K562 (cell line): ENCODE measurements around the gene KIF19. TPM values are rescaled to one million over a fixed set of nuclear protein-coding genes. Genes with fewer than 3 reads are reported as not detected.

Experiments
- BRF1 ChIP-seq: IDR thresholded peaks from 3 replicates; pipeline ENCODE4 v1.6.1; 2011; ENCODE audit warnings: borderline replicate concordance, mild to moderate bottlenecking; ENCODE audit not compliant: insufficient read length; ENCODE audit errors: extremely low read depth
- CAMTA2 ChIP-seq: fragments of 250-450 bp; sonication (Bioruptor Pico); conservative IDR thresholded peaks from 2 replicates; pipeline ENCODE4 v1.5.1; 2022
- ETV6 ChIP-seq, 3 experiments: fragments of 150-350 bp in 1 of 3; sonication (generic) in 1 of 3; formaldehyde crosslinking in 1 of 3; IDR thresholded peaks; 2 replicates each; pipeline versions ENCODE4 v1.6.1 to v1.8.0; 2014 to 2022; ENCODE audit warnings: borderline replicate concordance in 2 of 3, low read depth in 2 of 3, antibody characterized with exemption in 1 of 3, low read length in 1 of 3, mild to moderate bottlenecking in 1 of 3, missing genetic modification reagents in 1 of 3
- NFYB ChIP-seq: IDR thresholded peaks from 2 replicates; pipeline ENCODE4 v1.6.1; 2011; ENCODE audit warnings: mild to moderate bottlenecking, moderate library complexity; ENCODE audit not compliant: insufficient read length; ENCODE audit errors: extremely low read depth
- PHTF2 ChIP-seq: fragments of 250-450 bp; sonication (Bioruptor Pico); IDR thresholded peaks from 2 replicates; pipeline ENCODE4 v1.5.0; 2021; ENCODE audit warnings: mild to moderate bottlenecking
- WHSC1 ChIP-seq: IDR thresholded peaks from one replicate; pipeline ENCODE4 v1.6.1; 2012; ENCODE audit warnings: low read length, control low read depth, inconsistent platforms
- YBX1 ChIP-seq: fragments of 450-650 bp; IDR thresholded peaks from 2 replicates; pipeline ENCODE4 v1.7.1; 2016; ENCODE audit warnings: mild to moderate bottlenecking
- ZBTB8A ChIP-seq: fragments of 450-650 bp; IDR thresholded peaks from 2 replicates; pipeline ENCODE4 v1.6.1; 2018; ENCODE audit warnings: mild to moderate bottlenecking, moderate library complexity; ENCODE audit not compliant: partially characterized antibody
- ZNF253 ChIP-seq: fragments of 250-450 bp; sonication (Bioruptor Pico); conservative IDR thresholded peaks from 2 replicates; pipeline ENCODE4 v1.6.1; 2021; ENCODE audit warnings: mild to moderate bottlenecking
- ZNF311 ChIP-seq: fragments of 250-450 bp; sonication (Bioruptor Pico); IDR thresholded peaks from 2 replicates; pipeline ENCODE4 v1.4.0; 2020; ENCODE audit warnings: mild to moderate bottlenecking, moderate library complexity
- ZNF699 ChIP-seq: fragments of 250-450 bp; sonication (Bioruptor Pico); IDR thresholded peaks from 2 replicates; pipeline ENCODE4 v1.8.0; 2021; ENCODE audit warnings: mild to moderate bottlenecking, moderate library complexity; ENCODE audit not compliant: insufficient replicate concordance
- polyA plus RNA-seq, 8 experiments: library from polyadenylated mRNA; depleted of rRNA in 4 of 8; stranded (reverse) in 5 of 8; unstranded in 3 of 8; fragments of >200 nt; fragmentation: Nextera tagmentation in 2 of 8; fragmentation: Illumina TruSeq in 1 of 8; extraction: Ambion mirVana in 2 of 8; extraction: Trizol in 1 of 8; gene quantifications; 2 replicates each; pipeline versions ENCODE4 v1.2.1 to v1.2.3, GENCODE V29; 2011 to 2014; ENCODE audit warnings: inconsistent platforms in 1 of 8, missing spikeins in 1 of 8
- total RNA-seq, 7 experiments: library from RNA; depleted of rRNA in 6 of 7; stranded (reverse); fragments of >200 nt in 6 of 7; fragmentation: Illumina TruSeq in 2 of 7; extraction: Trizol in 2 of 7; gene quantifications; 2 replicates each; pipeline versions ENCODE4 v1.2.1 to v1.2.3, GENCODE V29; 2011 to 2021; ENCODE audit warnings: low replicate concordance in 1 of 7
- TF ChIP-seq, protein P1 (sequence below): fragments of 450-650 bp; IDR thresholded peaks from 2 replicates; pipeline ENCODE4 v1.6.1; 2016; ENCODE audit warnings: missing biosample characterization, missing genetic modification characterization
- TF ChIP-seq, protein P2 (sequence below): fragments of 250-450 bp; sonication (Bioruptor Pico); IDR thresholded peaks from 2 replicates; pipeline ENCODE4 v1.6.1; 2021; ENCODE audit warnings: mild to moderate bottlenecking
- TF ChIP-seq, protein P3 (sequence below), 3 experiments: IDR thresholded peaks in 2 of 3; conservative IDR thresholded peaks in 1 of 3; 2 replicates each; pipeline ENCODE4 v1.5.1; 2011 to 2012; ENCODE audit warnings: low read length in 3 of 3, mild to moderate bottlenecking in 3 of 3, control low read depth in 2 of 3, improper control_type of control experiment in 1 of 3, inconsistent platforms in 1 of 3, low read depth in 1 of 3, mixed read lengths in 1 of 3, moderate library complexity in 1 of 3; ENCODE audit not compliant: insufficient read depth in 2 of 3
- TF ChIP-seq, protein P4 (sequence below): fragments of 250-450 bp; sonication (Bioruptor Pico); IDR thresholded peaks from 2 replicates; pipeline ENCODE4 v1.8.0; 2021; ENCODE audit warnings: moderate library complexity, mild to moderate bottlenecking, inconsistent platforms
- TF ChIP-seq, protein P5 (sequence below): fragments of 250-450 bp; sonication (Bioruptor Pico); IDR thresholded peaks from 2 replicates; pipeline ENCODE4 v1.5.0; 2021
- TF ChIP-seq, protein P6 (sequence below): fragments of 450-650 bp; IDR thresholded peaks from 2 replicates; pipeline ENCODE4 v1.6.1; 2016; ENCODE audit warnings: low read depth, mild to moderate bottlenecking, moderate library complexity
- TF ChIP-seq, protein P7 (sequence below): fragments of 250-450 bp; sonication (Bioruptor Pico); IDR thresholded peaks from 2 replicates; pipeline ENCODE4 v1.8.0; 2022; ENCODE audit warnings: inconsistent platforms, mild to moderate bottlenecking, moderate library complexity, borderline replicate concordance
- TF ChIP-seq, protein P8 (sequence below): fragments of 250-450 bp; sonication (Bioruptor Pico); IDR thresholded peaks from 2 replicates; pipeline ENCODE4 v1.8.0; 2021; ENCODE audit warnings: moderate library complexity, mild to moderate bottlenecking, inconsistent platforms

Gene KIF19
- total and polyA plus RNA-seq, 9 of the 15 experiments (the other 6 are each of a cell fraction or from before 2014, with no cell fraction given): 0.10 TPM; not detected in 8

DNA sequence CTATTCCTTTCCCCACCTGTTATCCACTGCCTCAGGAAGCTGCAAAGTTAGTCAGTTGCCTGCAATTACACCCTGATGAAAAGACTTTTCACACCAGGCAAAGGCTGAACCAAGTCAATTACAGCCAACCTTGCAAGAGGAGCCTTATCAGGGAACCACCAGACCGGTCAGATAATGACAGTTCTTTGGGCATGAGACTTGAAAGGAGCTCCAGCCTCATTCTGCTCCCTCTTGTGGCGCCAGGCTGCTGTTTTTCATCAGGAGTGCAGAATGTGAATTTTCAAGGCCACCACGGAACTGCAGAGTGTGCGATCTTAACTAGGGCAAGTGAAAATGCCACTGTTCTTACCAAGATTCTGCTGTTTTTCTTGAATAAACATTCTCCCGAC, 29.5 kb upstream of the KIF19 start (continued):
- no peak for TF ChIP-seq ZNF699 (CRISPR knock-in tag)
- no peak for TF ChIP-seq NFYB
- no peak for TF ChIP-seq ZBTB8A
- TF ChIP-seq, protein P1, sequence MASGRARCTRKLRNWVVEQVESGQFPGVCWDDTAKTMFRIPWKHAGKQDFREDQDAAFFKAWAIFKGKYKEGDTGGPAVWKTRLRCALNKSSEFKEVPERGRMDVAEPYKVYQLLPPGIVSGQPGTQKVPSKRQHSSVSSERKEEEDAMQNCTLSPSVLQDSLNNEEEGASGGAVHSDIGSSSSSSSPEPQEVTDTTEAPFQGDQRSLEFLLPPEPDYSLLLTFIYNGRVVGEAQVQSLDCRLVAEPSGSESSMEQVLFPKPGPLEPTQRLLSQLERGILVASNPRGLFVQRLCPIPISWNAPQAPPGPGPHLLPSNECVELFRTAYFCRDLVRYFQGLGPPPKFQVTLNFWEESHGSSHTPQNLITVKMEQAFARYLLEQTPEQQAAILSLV (tag): no peak
- TF ChIP-seq CAMTA2 (CRISPR knock-in tag): no peak
- no peak for TF ChIP-seq BRF1
- no peak for TF ChIP-seq ZNF253 (CRISPR knock-in tag)
- TF ChIP-seq PHTF2 (CRISPR knock-in tag): no peak
- TF ChIP-seq, protein P2, sequence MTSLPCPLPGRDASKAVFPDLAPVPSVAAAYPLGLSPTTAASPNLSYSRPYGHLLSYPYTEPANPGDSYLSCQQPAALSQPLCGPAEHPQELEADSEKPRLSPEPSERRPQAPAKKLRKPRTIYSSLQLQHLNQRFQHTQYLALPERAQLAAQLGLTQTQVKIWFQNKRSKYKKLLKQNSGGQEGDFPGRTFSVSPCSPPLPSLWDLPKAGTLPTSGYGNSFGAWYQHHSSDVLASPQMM: no peak
- TF ChIP-seq YBX1: no peak
- no peak for TF ChIP-seq ETV6 (IDR thresholded peaks at IDR 0.05; ENCODE audit: borderline replicate concordance in 1 of 2, low read depth in 2 of 2, low read length in 1 of 2)
- no peak for TF ChIP-seq ETV6 (CRISPR knock-in tag; IDR thresholded peaks at IDR 0.05; ENCODE audit: borderline replicate concordance)
- TF ChIP-seq WHSC1: no peak
- TF ChIP-seq, protein P3, sequence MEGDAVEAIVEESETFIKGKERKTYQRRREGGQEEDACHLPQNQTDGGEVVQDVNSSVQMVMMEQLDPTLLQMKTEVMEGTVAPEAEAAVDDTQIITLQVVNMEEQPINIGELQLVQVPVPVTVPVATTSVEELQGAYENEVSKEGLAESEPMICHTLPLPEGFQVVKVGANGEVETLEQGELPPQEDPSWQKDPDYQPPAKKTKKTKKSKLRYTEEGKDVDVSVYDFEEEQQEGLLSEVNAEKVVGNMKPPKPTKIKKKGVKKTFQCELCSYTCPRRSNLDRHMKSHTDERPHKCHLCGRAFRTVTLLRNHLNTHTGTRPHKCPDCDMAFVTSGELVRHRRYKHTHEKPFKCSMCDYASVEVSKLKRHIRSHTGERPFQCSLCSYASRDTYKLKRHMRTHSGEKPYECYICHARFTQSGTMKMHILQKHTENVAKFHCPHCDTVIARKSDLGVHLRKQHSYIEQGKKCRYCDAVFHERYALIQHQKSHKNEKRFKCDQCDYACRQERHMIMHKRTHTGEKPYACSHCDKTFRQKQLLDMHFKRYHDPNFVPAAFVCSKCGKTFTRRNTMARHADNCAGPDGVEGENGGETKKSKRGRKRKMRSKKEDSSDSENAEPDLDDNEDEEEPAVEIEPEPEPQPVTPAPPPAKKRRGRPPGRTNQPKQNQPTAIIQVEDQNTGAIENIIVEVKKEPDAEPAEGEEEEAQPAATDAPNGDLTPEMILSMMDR (IDR thresholded peaks at IDR 0.05 in 2 of 3, conservative IDR thresholded peaks at IDR 0.05 in 1 of 3; ENCODE audit: insufficient read depth in 2 of 3, low read depth in 1 of 3, low read length in 3 of 3): peak; percentile 87 to 91 (median 90)
- TF ChIP-seq, protein P4, sequence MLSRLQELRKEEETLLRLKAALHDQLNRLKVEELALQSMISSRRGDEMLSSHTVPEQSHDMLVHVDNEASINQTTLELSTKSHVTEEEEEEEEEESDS: no peak
- TF ChIP-seq, protein P5, sequence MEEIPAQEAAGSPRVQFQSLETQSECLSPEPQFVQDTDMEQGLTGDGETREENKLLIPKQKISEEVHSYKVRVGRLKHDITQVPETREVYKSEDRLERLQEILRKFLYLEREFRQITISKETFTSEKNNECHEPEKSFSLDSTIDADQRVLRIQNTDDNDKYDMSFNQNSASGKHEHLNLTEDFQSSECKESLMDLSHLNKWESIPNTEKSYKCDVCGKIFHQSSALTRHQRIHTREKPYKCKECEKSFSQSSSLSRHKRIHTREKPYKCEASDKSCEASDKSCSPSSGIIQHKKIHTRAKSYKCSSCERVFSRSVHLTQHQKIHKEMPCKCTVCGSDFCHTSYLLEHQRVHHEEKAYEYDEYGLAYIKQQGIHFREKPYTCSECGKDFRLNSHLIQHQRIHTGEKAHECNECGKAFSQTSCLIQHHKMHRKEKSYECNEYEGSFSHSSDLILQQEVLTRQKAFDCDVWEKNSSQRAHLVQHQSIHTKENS: no peak
- TF ChIP-seq, protein P6, sequence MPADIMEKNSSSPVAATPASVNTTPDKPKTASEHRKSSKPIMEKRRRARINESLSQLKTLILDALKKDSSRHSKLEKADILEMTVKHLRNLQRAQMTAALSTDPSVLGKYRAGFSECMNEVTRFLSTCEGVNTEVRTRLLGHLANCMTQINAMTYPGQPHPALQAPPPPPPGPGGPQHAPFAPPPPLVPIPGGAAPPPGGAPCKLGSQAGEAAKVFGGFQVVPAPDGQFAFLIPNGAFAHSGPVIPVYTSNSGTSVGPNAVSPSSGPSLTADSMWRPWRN: no peak
- TF ChIP-seq, protein P7, sequence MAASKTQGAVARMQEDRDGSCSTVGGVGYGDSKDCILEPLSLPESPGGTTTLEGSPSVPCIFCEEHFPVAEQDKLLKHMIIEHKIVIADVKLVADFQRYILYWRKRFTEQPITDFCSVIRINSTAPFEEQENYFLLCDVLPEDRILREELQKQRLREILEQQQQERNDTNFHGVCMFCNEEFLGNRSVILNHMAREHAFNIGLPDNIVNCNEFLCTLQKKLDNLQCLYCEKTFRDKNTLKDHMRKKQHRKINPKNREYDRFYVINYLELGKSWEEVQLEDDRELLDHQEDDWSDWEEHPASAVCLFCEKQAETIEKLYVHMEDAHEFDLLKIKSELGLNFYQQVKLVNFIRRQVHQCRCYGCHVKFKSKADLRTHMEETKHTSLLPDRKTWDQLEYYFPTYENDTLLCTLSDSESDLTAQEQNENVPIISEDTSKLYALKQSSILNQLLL (CRISPR knock-in tag): no peak
- TF ChIP-seq, protein P8, sequence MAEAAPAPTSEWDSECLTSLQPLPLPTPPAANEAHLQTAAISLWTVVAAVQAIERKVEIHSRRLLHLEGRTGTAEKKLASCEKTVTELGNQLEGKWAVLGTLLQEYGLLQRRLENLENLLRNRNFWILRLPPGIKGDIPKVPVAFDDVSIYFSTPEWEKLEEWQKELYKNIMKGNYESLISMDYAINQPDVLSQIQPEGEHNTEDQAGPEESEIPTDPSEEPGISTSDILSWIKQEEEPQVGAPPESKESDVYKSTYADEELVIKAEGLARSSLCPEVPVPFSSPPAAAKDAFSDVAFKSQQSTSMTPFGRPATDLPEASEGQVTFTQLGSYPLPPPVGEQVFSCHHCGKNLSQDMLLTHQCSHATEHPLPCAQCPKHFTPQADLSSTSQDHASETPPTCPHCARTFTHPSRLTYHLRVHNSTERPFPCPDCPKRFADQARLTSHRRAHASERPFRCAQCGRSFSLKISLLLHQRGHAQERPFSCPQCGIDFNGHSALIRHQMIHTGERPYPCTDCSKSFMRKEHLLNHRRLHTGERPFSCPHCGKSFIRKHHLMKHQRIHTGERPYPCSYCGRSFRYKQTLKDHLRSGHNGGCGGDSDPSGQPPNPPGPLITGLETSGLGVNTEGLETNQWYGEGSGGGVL (CRISPR knock-in tag): no peak
- TF ChIP-seq ZNF311 (CRISPR knock-in tag): no peak
